H9 (cell line): Measurements from ENCODE around the gene MYO10. TPM values are rescaled to one million over a fixed set of nuclear protein-coding genes. Genes with fewer than 3 reads are reported as not detected.

Source experiments
- DNase-seq: peaks from one replicate; pipeline ENCODE4 v3.0.0-alpha.2; 2017
- H2AFZ ChIP-seq: one replicate; pipeline ENCODE4 v1.6.1; 2013; ENCODE audit warnings: mild to moderate bottlenecking, low read length, control low read depth, moderate library complexity
- H2AK5ac ChIP-seq: 2 replicates; pipeline ENCODE4 v1.6.1; 2013; ENCODE audit warnings: low read length, control low read depth, mixed read lengths; ENCODE audit not compliant: insufficient read length
- H2BK120ac ChIP-seq: one replicate; pipeline ENCODE4 v1.6.1; 2013; ENCODE audit warnings: low read depth, mild to moderate bottlenecking, low read length, control low read depth, inconsistent platforms; ENCODE audit not compliant: poor library complexity, severe bottlenecking
- H2BK12ac ChIP-seq: 2 replicates; pipeline ENCODE4 v1.6.1; 2013; ENCODE audit warnings: low read length, control low read depth, mixed read lengths, low read depth; ENCODE audit not compliant: insufficient read length
- H2BK15ac ChIP-seq: 2 replicates; pipeline ENCODE4 v1.6.1; 2013; ENCODE audit warnings: low read depth, low read length, control low read depth
- H2BK20ac ChIP-seq: one replicate; pipeline ENCODE4 v1.6.1; 2013; ENCODE audit warnings: low read depth, mild to moderate bottlenecking, low read length, control low read depth, inconsistent platforms; ENCODE audit not compliant: poor library complexity, severe bottlenecking
- H2BK5ac ChIP-seq: 2 replicates; pipeline ENCODE4 v1.6.1; 2013; ENCODE audit warnings: low read length, control low read depth, mixed read lengths; ENCODE audit not compliant: insufficient read length
- H3K14ac ChIP-seq: 2 replicates; pipeline ENCODE4 v1.6.1; 2013; ENCODE audit warnings: low read length, control low read depth; ENCODE audit not compliant: insufficient read depth
- H3K18ac ChIP-seq: 2 replicates; pipeline ENCODE4 v1.6.1; 2013; ENCODE audit warnings: low read depth, mild to moderate bottlenecking, mixed read lengths, low read length, control low read depth; ENCODE audit not compliant: insufficient read length
- H3K23ac ChIP-seq: 2 replicates; pipeline ENCODE4 v1.6.1; 2013; ENCODE audit warnings: low read length, control low read depth, mixed read lengths, low read depth; ENCODE audit not compliant: insufficient read length
- H3K23me2 ChIP-seq: 2 replicates; pipeline ENCODE4 v1.6.1; 2013; ENCODE audit warnings: low read depth, mild to moderate bottlenecking, mixed read lengths, low read length, control low read depth; ENCODE audit not compliant: insufficient read length, poor library complexity, severe bottlenecking
- H3K27ac ChIP-seq: 2 replicates; pipeline ENCODE4 v1.5.1; 2013; ENCODE audit warnings: low read length, control low read depth, mixed read lengths, low read depth; ENCODE audit not compliant: insufficient read length
- H3K27me3 ChIP-seq: 2 replicates; pipeline ENCODE4 v1.6.1; 2013; ENCODE audit warnings: low read length, control low read depth, inconsistent platforms; ENCODE audit not compliant: insufficient read depth
- H3K4ac ChIP-seq: 2 replicates; pipeline ENCODE4 v1.6.1; 2013; ENCODE audit warnings: low read depth, mild to moderate bottlenecking, control low read depth, inconsistent platforms, low read length, moderate library complexity
- H3K4me1 ChIP-seq: 2 replicates; pipeline ENCODE4 v1.6.1; 2013; ENCODE audit warnings: low read length, control low read depth, inconsistent platforms; ENCODE audit not compliant: insufficient read depth
- H3K4me2 ChIP-seq: 2 replicates; pipeline ENCODE4 v1.6.1; 2013; ENCODE audit warnings: low read length, control low read depth, mixed read lengths; ENCODE audit not compliant: insufficient read length, insufficient read depth
- H3K56ac ChIP-seq: 2 replicates; pipeline ENCODE4 v1.6.1; 2013; ENCODE audit warnings: low read depth, mild to moderate bottlenecking, mixed read lengths, low read length, control low read depth; ENCODE audit not compliant: insufficient read length
- H3K79me1 ChIP-seq: 2 replicates; pipeline ENCODE4 v1.6.1; 2013; ENCODE audit warnings: low read depth, mild to moderate bottlenecking, moderate library complexity, low read length, control low read depth, inconsistent platforms; ENCODE audit not compliant: insufficient read depth, poor library complexity, severe bottlenecking
- H3K79me2 ChIP-seq: 2 replicates; pipeline ENCODE4 v1.6.1; 2013; ENCODE audit warnings: low read length, control low read depth, inconsistent platforms; ENCODE audit not compliant: insufficient read depth
- H3K9ac ChIP-seq: 2 replicates; pipeline ENCODE4 v1.6.1; 2013; ENCODE audit warnings: low read length, control low read depth, mixed read lengths; ENCODE audit not compliant: insufficient read length; ENCODE audit errors: extremely low read depth
- H3K9me3 ChIP-seq: one replicate; pipeline ENCODE4 v1.6.1; 2013; ENCODE audit warnings: low read depth, low read length, inconsistent platforms; ENCODE audit not compliant: control insufficient read depth
- H3T11ph ChIP-seq: one replicate; pipeline ENCODE4 v1.6.1; 2013; ENCODE audit warnings: mild to moderate bottlenecking, low read length, control low read depth, inconsistent platforms
- H4K20me1 ChIP-seq: one replicate; pipeline ENCODE4 v1.6.1; 2013; ENCODE audit not compliant: control insufficient read depth, insufficient read length, insufficient read depth
- H4K5ac ChIP-seq: 2 replicates; pipeline ENCODE4 v1.6.1; 2013; ENCODE audit warnings: low read depth, mild to moderate bottlenecking, mixed read lengths, low read length, control low read depth; ENCODE audit not compliant: insufficient read length
- H4K8ac ChIP-seq: replicated peaks from 2 replicates; pipeline ENCODE4 v1.6.1; 2013; ENCODE audit warnings: low read length, control low read depth, mixed read lengths, low read depth; ENCODE audit not compliant: insufficient read length
- H4K91ac ChIP-seq: 2 replicates; pipeline ENCODE4 v1.6.1; 2013; ENCODE audit warnings: low read depth, mild to moderate bottlenecking, moderate library complexity, mixed read lengths, low read length, control low read depth; ENCODE audit not compliant: insufficient read length
- H3K27ac Mint-ChIP-seq, 3 experiments: 2 replicates in 2 of 3; 3 replicates in 1 of 3; pipeline ENCODE4 v1.8.0; 2020 to 2021; ENCODE audit warnings: mixed read lengths in 3 of 3, mild to moderate bottlenecking in 1 of 3, moderate library complexity in 1 of 3
- H3K27me3 Mint-ChIP-seq: 2 replicates; pipeline ENCODE4 v1.8.0; 2021; ENCODE audit warnings: low read depth, mild to moderate bottlenecking, moderate library complexity, mixed read lengths
- H3K36me3 Mint-ChIP-seq, 3 experiments: 2 replicates in 2 of 3; 3 replicates in 1 of 3; pipeline ENCODE4 v1.8.0; 2020 to 2021; ENCODE audit warnings: low read depth in 3 of 3, mixed read lengths in 3 of 3; ENCODE audit not compliant: insufficient read depth in 1 of 3
- H3K4me1 Mint-ChIP-seq, 2 experiments: 2 replicates each; pipeline ENCODE4 v1.8.0; 2020; ENCODE audit warnings: mixed read lengths in 2 of 2
- H3K4me3 Mint-ChIP-seq, 2 experiments: 2 replicates in 1 of 2; 3 replicates in 1 of 2; pipeline ENCODE4 v1.8.0; 2020 to 2021; ENCODE audit warnings: mild to moderate bottlenecking in 2 of 2, mixed read lengths in 2 of 2, moderate library complexity in 1 of 2
- H3K9me3 Mint-ChIP-seq, 2 experiments: 2 replicates in 1 of 2; 3 replicates in 1 of 2; pipeline ENCODE4 v1.8.0; 2020; ENCODE audit warnings: mild to moderate bottlenecking in 2 of 2, mixed read lengths in 2 of 2, moderate library complexity in 1 of 2
- CTCF ChIP-seq: fragments of 200-600 bp; sonication (generic); conservative IDR thresholded peaks from 3 replicates; pipeline ENCODE4 v1.8.0; 2021; ENCODE audit warnings: antibody characterized with exemption, mild to moderate bottlenecking
- WGBS: extraction: QIAGEN DNeasy Blood & Tissue Kit; methylation state at CpG from one replicate; pipeline ENCODE4 v1.1.7; 2013; ENCODE audit warnings: missing lambda C conversion rate, low lambda C conversion rate, mixed read lengths; ENCODE audit not compliant: insufficient read length; ENCODE audit errors: extremely low coverage; 5-methylcytosine and 5-hydroxymethylcytosine counted together
- total RNA-seq: library from RNA; stranded (reverse); gene quantifications from 2 replicates; pipeline ENCODE4 v1.2.1, GENCODE V29; 2021

The MYO10 gene
- total RNA-seq, 1 experiment from 2014 or later, result 127 TPM

- Histone ChIP-seq H3K27ac (no peak overlapping the region), H3K56ac (no peak overlapping the region), H3K9ac (no peak overlapping the region), H2BK5ac (no peak overlapping the region), H4K5ac (no peak overlapping the region), H3K79me2 (no peaks in the 10 kb centered on the region), H3K79me1 (peaks cover 9% of the 10 kb centered on the region), H4K8ac (no peak overlapping the region), H2AFZ (no peak overlapping the region), H3K4me2 (no peak overlapping the region), H4K20me1 (no peaks in the 10 kb centered on the region), H3K4ac (no peak overlapping the region), H3T11ph (no peak overlapping the region), H3K9me3 (no peaks in the 10 kb centered on the region), H4K91ac (no peak overlapping the region), H3K4me1 (no peaks in the 10 kb centered on the region), H2BK12ac (no peak overlapping the region), H3K23ac (no peak overlapping the region), H3K18ac (no peak overlapping the region), H3K23me2 (no peaks in the 10 kb centered on the region), H2BK20ac (no peak overlapping the region), H2AK5ac (no peak overlapping the region), H3K27me3 (no peaks in the 10 kb centered on the region), H2BK15ac (no peak overlapping the region), H3K14ac (no peak overlapping the region), H2BK120ac (no peak overlapping the region)
- Mint-ChIP-seq H3K4me1 (peaks cover 11% of the 10 kb centered on the region in 2 experiments), H3K27me3 (no peaks in the 10 kb centered on the region), H3K36me3 (peaks cover 41 to 90% (median 84%) of the 10 kb centered on the region in 3 experiments; a peak in 6 of 7 replicates), H3K4me3 (no peak overlapping the region), H3K9me3 (0 out of 5 replicates have a peak, but pooled peaks cover 0 to 2% of the 10 kb centered on the region in 2 experiments), H3K27ac (peak overlapping the region in 1 of 3 experiments; percentile 24; a peak in 2 of 7 replicates)
- no CpG with 5 or more reads among the region's 2 CpGs for WGBS
- TF ChIP-seq CTCF, result no peak
- DNase-seq, result no peak
These were observed 242.2 kb downstream of the MYO10 start for GRCh38 chr5:16693879-16694278.
